GM19455 (cell line): Measurements from ENCODE around the gene GLMP.

Source experiments
- ATAC-seq: cut with Tn5 transposase; IDR thresholded peaks from one replicate; pipeline ENCODE4 v1.9.1; 2021; ENCODE audit not compliant: unreplicated experiment

Gene GLMP

GRCh38 chr1:156289857-156290256, 5.6 kb downstream of the GLMP start:
- no peak for ATAC-seq

- ATAC-seq = no peak
Measured at GRCh38 chr1:156286061-156286460, 9.4 kb downstream of the GLMP start.

- no peak for ATAC-seq
Measured at GRCh38 chr1:156285437-156285836, 10.0 kb downstream of the GLMP start.

- no peak for ATAC-seq
Measured at GRCh38 chr1:156284757-156285156, 10.7 kb downstream of the GLMP start.

GRCh38 chr1:156284112-156284511, 11.4 kb downstream of the GLMP start, which contains the start of gene TMEM79:
Gene TMEM79, plus strand, starts transcription at chr1:156284325. Its CDS starts 902 bp downstream, at chr1:156285227.
- ATAC-seq = no peak

GRCh38 chr1:156283521-156283920, 12.0 kb downstream of the GLMP start:
- no peak for ATAC-seq

GRCh38 chr1:156282479-156283222, 12.8 kb downstream of the GLMP start, which contains the start of gene SMG5:
Gene SMG5, minus strand, starts transcription at chr1:156282825. Its CDS starts 145 bp downstream, at chr1:156282680.
- ATAC-seq = peak; percentile 79

- ATAC-seq = no peak
Measured at GRCh38 chr1:156281693-156282478, 13.6 kb downstream of the GLMP start.

- no peak for ATAC-seq
Measured at GRCh38 chr1:156281281-156281680, 14.2 kb downstream of the GLMP start.

GRCh38 chr1:156279837-156280236, 15.6 kb downstream of the GLMP start:
- no peak for ATAC-seq

GRCh38 chr1:156276966-156277381, 18.5 kb downstream of the GLMP start:
- no peak for ATAC-seq

- no peak for ATAC-seq
Measured at GRCh38 chr1:156276532-156276931, 18.9 kb downstream of the GLMP start.

- ATAC-seq = no peak
Measured at GRCh38 chr1:156270314-156270713, 25.2 kb downstream of the GLMP start.

- no peak for ATAC-seq
Measured at GRCh38 chr1:156268336-156268735, 27.1 kb downstream of the GLMP start.

GRCh38 chr1:156266051-156266450, 29.4 kb downstream of the GLMP start:
- no peak for ATAC-seq

GRCh38 chr1:156263288-156263655, 32.2 kb downstream of the GLMP start:
- ATAC-seq = no peak

GRCh38 chr1:156262461-156263287, 32.8 kb downstream of the GLMP start:
- no peak for ATAC-seq

- no peak for ATAC-seq
Measured at GRCh38 chr1:156260896-156261295, 34.6 kb downstream of the GLMP start.

GRCh38 chr1:156259805-156260204, 35.7 kb downstream of the GLMP start:
- no peak for ATAC-seq

GRCh38 chr1:156258859-156259258, 36.6 kb downstream of the GLMP start:
- no peak for ATAC-seq

- no peak for ATAC-seq
Measured at GRCh38 chr1:156257711-156258110, 37.8 kb downstream of the GLMP start.
